ENCODE results near the gene CGB5.
"Not testable (repeated sequence)": the region's sequence is repeated elsewhere in the genome, so short reads cannot be mapped to it uniquely, and the experiment has no call there.

The CGB5 gene

GRCh38 chr19:49043548-49043947, at the start of gene CGB5:
TSS of gene CGB5 (plus strand) at chr19:49043848. CDS start at chr19:49044210, 362 bp downstream.
- DNase-seq (ENCODE audit: low read depth), result not testable (repeated sequence)

- DNase-seq (ENCODE audit: low read depth), result no peak
Observed at GRCh38 chr19:48994035-48994386, 49.6 kb upstream of the CGB5 start.

- DNase-seq (ENCODE audit: low read depth), result no peak
Observed at GRCh38 chr19:48997972-48998371, 45.7 kb upstream of the CGB5 start.

- peak; percentile 46 for DNase-seq (ENCODE audit: low read depth)
Observed at GRCh38 chr19:48999481-49000325, 43.9 kb upstream of the CGB5 start.

- no peak for DNase-seq (ENCODE audit: low read depth)
Observed at GRCh38 chr19:49004133-49004532, 39.5 kb upstream of the CGB5 start.

GRCh38 chr19:49004964-49005614, 38.6 kb upstream of the CGB5 start:
- DNase-seq (ENCODE audit: low read depth), result no peak

- DNase-seq (ENCODE audit: low read depth), result no peak
Observed at GRCh38 chr19:49006905-49007304, 36.7 kb upstream of the CGB5 start.

GRCh38 chr19:49009828-49010227, 33.8 kb upstream of the CGB5 start:
- DNase-seq (ENCODE audit: low read depth), result no peak

- no peak for DNase-seq (ENCODE audit: low read depth)
Observed at GRCh38 chr19:49010453-49010852, 33.2 kb upstream of the CGB5 start.

- DNase-seq (ENCODE audit: low read depth), result no peak
Observed at GRCh38 chr19:49011194-49011593, 32.5 kb upstream of the CGB5 start.

GRCh38 chr19:49014123-49014869, 29.4 kb upstream of the CGB5 start:
- DNase-seq (ENCODE audit: low read depth), result no peak

GRCh38 chr19:49014870-49015255, 28.8 kb upstream of the CGB5 start:
- DNase-seq (ENCODE audit: low read depth), result no peak

- no peak for DNase-seq (ENCODE audit: low read depth)
Observed at GRCh38 chr19:49016067-49016839, 27.4 kb upstream of the CGB5 start.

- no peak for DNase-seq (ENCODE audit: low read depth)
Observed at GRCh38 chr19:49017041-49017665, 26.5 kb upstream of the CGB5 start, which contains the start of gene LHB. TSS of gene LHB (minus strand) at chr19:49017091. CDS start at chr19:49017081, 10 bp downstream.

GRCh38 chr19:49017666-49018351, 25.8 kb upstream of the CGB5 start:
- peak; percentile 47 for DNase-seq (ENCODE audit: low read depth)

GRCh38 chr19:49018388-49019241, 25.0 kb upstream of the CGB5 start:
- DNase-seq (ENCODE audit: low read depth), result not testable (repeated sequence)

GRCh38 chr19:49019242-49019932, 24.3 kb upstream of the CGB5 start:
- DNase-seq (ENCODE audit: low read depth), result peak; percentile 40

- no peak for DNase-seq (ENCODE audit: low read depth)
Observed at GRCh38 chr19:49020342-49020741, 23.3 kb upstream of the CGB5 start.

All from stimulated activated CD8-positive, alpha-beta memory T cell treated with anti-CD3 and anti-CD28 coated beads, Interleukin-12 subunit alpha, Interleukin-12 subunit beta, amount 100 ng/mL, for 1 hour (primary cell).